Vagina (tissue), 2 donors: ENCODE results near the gene PITPNM2. TPM values are rescaled to one million over a fixed set of nuclear protein-coding genes. Genes with fewer than 3 reads are reported as not detected.

Experiments
- DNase-seq, 2 donors: peaks; one replicate each; pipeline ENCODE4 v3.0.0-alpha.2; 2017; ENCODE audit errors: extremely low spot score in 2 of 2
- H3K27ac ChIP-seq: fragments of 200-600 bp; sonication (generic); one replicate; pipeline ENCODE4 v1.5.1; 2019
- H3K27me3 ChIP-seq: fragments of 200-600 bp; sonication (generic); one replicate; pipeline ENCODE4 v1.5.1; 2019
- H3K36me3 ChIP-seq, 2 donors: fragments of 200-600 bp; sonication (generic); one replicate each; pipeline ENCODE4 v1.5.1; 2017 to 2019
- H3K4me1 ChIP-seq: fragments of 200-600 bp; sonication (generic); one replicate; pipeline ENCODE4 v1.5.1; 2019
- H3K4me3 ChIP-seq, 2 donors: fragments of 200-600 bp; sonication (generic); 1 replicate in 1 of 2; 2 replicates in 1 of 2; pipeline ENCODE4 v1.5.1; 2016 to 2019
- H3K9me3 ChIP-seq: fragments of 200-600 bp; sonication (generic); one replicate; pipeline ENCODE4 v1.5.1; 2019
- CTCF ChIP-seq, 3 experiments: fragments of 450-650 bp in 2 of 3; fragments of 200-600 bp in 1 of 3; sonication (generic) in 1 of 3; IDR thresholded peaks; one replicate each; pipeline ENCODE4 v1.5.1; 2017 to 2019; ENCODE audit warnings: antibody characterized with exemption in 3 of 3, mild to moderate bottlenecking in 2 of 3, moderate library complexity in 2 of 3
- POLR2A ChIP-seq, 2 donors: fragments of 450-650 bp; IDR thresholded peaks; one replicate each; pipeline ENCODE4 v1.6.1; 2017; ENCODE audit warnings: antibody characterized with exemption in 2 of 2, mild to moderate bottlenecking in 2 of 2, moderate library complexity in 2 of 2
- POLR2AphosphoS5 ChIP-seq, 2 donors: sonication (generic); formaldehyde crosslinking; IDR thresholded peaks; one replicate each; pipeline ENCODE4 v1.9.0; 2017; ENCODE audit warnings: antibody characterized with exemption in 2 of 2, mild to moderate bottlenecking in 2 of 2, low read depth in 1 of 2; ENCODE audit not compliant: insufficient read depth in 1 of 2
- intact Hi-C: fragments of 100-400 bp; cut with DNase I; formaldehyde crosslinking; loops from one replicate; pipeline ENCODE4 v1.15.1; 2023
- total RNA-seq: library from RNA; depleted of rRNA; stranded (reverse); fragments of >200 nt; gene quantifications from one replicate; pipeline ENCODE4 v1.2.3, GENCODE V29; 2016

Gene PITPNM2
- total RNA-seq, 1 donor from 2014 or later: 8.1 TPM

DNA sequence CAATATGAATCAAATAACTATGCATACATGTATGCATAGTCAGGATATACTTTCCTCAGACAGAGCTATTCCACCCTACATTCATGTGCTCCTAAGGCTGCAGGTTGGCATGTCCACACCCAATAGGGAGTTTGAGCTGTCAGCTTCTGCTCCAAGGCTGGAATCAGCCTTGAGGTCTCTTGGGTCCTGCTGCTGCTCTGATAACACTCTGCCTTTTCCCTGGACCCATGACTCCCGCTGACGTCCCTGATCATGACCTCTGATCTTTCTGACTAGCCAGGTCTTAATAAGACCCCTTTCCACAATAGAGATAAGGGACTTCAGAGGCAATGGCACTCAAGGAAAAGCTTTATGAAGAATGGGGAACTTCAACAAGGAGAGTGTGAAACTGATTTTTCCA, 5.7 kb downstream of the PITPNM2 start:
- Histone ChIP-seq H3K4me1 (peaks cover 55% of the 10 kb centered on the region), H3K9me3 (no peaks in the 10 kb centered on the region), H3K4me3 (no peak overlapping the region), H3K36me3 (no peaks in the 10 kb centered on the region), H3K27ac (no peak overlapping the region), H3K27me3 (no peaks in the 10 kb centered on the region)
- DNase-seq: no peak
- intact Hi-C loops: no loop called here
- TF ChIP-seq CTCF (IDR thresholded peaks at IDR 0.05) (no peak), POLR2AphosphoS5 (IDR thresholded peaks at IDR 0.05; ENCODE audit: insufficient read depth in 1 of 2, low read depth in 1 of 2) (no peak), POLR2A (IDR thresholded peaks at IDR 0.05) (no peak)

GRCh38 chr12:123143736-123144461, 7.0 kb downstream of the PITPNM2 start:
- no peak for TF ChIP-seq CTCF (IDR thresholded peaks at IDR 0.05)
- TF ChIP-seq POLR2A (IDR thresholded peaks at IDR 0.05): no peak
- no peak for TF ChIP-seq POLR2AphosphoS5 (IDR thresholded peaks at IDR 0.05; ENCODE audit: insufficient read depth in 1 of 2, low read depth in 1 of 2)
- peak overlapping the region; percentile 78 for H3K27ac ChIP-seq
- no peaks in the 10 kb centered on the region for H3K36me3 ChIP-seq
- DNase-seq: no peak
- intact Hi-C loops: no loop called here
- no peak overlapping the region for H3K4me3 ChIP-seq
- no peaks in the 10 kb centered on the region for H3K27me3 ChIP-seq
- peaks cover 50% of the 10 kb centered on the region for H3K4me1 ChIP-seq
- H3K9me3 ChIP-seq: no peaks in the 10 kb centered on the region

DNA sequence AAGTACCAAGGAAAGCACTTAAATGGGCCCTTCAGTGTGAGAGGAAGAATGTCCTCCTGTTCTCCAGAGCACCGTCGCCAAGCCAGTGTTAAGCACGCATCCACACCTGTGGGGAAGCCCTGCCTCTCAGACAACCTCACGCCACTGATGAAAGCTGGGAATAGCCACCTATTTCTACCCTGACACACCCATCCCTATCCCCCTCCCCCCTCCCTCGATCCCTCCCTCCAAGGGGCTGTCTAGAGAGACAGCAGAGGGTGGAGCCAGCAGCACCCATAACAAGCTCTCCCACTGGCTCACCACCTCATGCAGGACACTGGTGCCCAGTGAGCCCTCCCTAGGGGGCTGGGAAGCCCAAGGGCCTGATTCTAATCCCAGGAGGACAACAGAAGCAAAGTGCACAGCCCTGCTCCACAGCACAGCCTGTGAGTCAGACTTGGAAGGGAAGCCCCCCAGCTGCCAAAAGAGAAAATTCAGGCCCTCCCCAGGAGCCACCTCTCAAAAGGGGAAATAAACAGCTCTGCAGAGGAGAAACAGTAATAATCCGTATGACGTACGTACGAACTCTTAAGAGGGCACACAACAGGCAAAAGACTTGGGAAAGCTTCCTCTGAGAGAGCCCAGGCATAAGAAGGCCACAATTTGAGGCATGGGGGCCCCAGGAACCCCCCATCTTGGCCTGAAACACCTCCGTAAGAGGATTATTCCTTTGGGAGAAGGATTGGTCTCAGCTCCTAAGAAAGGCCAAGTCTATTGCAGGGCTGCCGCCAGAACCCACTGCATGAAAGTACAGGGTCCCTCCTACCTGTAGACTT, 7.8 kb downstream of the PITPNM2 start:
- Histone ChIP-seq H3K4me3 (no peak overlapping the region), H3K27me3 (no peaks in the 10 kb centered on the region), H3K36me3 (no peaks in the 10 kb centered on the region), H3K9me3 (no peaks in the 10 kb centered on the region), H3K27ac (peak overlapping the region; percentile 78), H3K4me1 (peaks cover 45% of the 10 kb centered on the region)
- no peak for DNase-seq
- intact Hi-C loops: no loop called here
- TF ChIP-seq CTCF (IDR thresholded peaks at IDR 0.05) (no peak), POLR2AphosphoS5 (IDR thresholded peaks at IDR 0.05; ENCODE audit: insufficient read depth in 1 of 2, low read depth in 1 of 2) (no peak)

DNA sequence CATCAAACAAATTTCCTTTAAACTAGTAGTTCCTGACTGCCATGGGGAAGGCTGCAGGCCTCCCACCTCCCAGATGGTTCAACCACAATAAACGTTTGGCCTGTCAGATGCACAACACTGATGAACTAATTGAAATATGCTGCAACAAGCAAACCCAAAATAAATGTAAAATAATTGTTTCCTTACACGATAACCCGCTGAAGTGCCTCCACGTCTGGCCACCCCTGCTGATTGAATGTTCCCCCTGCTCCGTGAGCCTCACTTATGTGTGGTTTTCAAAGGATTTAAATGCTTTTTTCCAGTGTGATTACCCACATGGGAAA, 8.4 kb downstream of the PITPNM2 start:
- H3K27me3 ChIP-seq: no peaks in the 10 kb centered on the region
- intact Hi-C loops: no loop called here
- H3K27ac ChIP-seq: peak overlapping the region; percentile 78
- DNase-seq: no peak
- TF ChIP-seq CTCF (IDR thresholded peaks at IDR 0.05) (no peak), POLR2AphosphoS5 (IDR thresholded peaks at IDR 0.05; ENCODE audit: insufficient read depth in 1 of 2, low read depth in 1 of 2) (no peak)
- H3K36me3 ChIP-seq: no peaks in the 10 kb centered on the region
- H3K4me1 ChIP-seq: peaks cover 45% of the 10 kb centered on the region
- H3K9me3 ChIP-seq: no peaks in the 10 kb centered on the region
- H3K4me3 ChIP-seq: no peak overlapping the region
